ENCODE data around the gene RGS17.

The RGS17 gene

DNA sequence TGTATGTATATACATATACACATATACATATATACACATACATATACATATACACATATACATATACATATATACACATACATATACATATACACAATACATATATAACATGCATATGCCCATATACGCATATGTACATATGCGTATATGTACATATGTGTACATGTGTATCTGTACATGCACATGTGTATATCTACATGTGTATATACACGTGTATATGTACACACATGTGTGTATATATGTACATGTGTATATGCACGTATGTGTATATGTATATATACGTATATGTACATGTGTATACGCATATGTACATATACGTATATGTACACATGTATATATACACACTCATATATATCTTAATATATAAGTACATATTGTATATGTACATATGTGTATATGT lies 60.3 kb downstream of the RGS17 start (continued):
- TF ChIP-seq, protein P1, sequence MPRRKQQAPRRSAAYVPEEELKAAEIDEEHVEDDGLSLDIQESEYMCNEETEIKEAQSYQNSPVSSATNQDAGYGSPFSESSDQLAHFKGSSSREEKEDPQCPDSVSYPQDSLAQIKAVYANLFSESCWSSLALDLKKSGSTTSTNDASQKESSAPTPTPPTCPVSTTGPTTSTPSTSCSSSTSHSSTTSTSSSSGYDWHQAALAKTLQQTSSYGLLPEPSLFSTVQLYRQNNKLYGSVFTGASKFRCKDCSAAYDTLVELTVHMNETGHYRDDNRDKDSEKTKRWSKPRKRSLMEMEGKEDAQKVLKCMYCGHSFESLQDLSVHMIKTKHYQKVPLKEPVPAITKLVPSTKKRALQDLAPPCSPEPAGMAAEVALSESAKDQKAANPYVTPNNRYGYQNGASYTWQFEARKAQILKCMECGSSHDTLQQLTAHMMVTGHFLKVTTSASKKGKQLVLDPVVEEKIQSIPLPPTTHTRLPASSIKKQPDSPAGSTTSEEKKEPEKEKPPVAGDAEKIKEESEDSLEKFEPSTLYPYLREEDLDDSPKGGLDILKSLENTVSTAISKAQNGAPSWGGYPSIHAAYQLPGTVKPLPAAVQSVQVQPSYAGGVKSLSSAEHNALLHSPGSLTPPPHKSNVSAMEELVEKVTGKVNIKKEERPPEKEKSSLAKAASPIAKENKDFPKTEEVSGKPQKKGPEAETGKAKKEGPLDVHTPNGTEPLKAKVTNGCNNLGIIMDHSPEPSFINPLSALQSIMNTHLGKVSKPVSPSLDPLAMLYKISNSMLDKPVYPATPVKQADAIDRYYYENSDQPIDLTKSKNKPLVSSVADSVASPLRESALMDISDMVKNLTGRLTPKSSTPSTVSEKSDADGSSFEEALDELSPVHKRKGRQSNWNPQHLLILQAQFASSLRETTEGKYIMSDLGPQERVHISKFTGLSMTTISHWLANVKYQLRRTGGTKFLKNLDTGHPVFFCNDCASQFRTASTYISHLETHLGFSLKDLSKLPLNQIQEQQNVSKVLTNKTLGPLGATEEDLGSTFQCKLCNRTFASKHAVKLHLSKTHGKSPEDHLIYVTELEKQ (tag by site-specific recombination; IDR thresholded peaks at IDR 0.05; ENCODE audit: borderline replicate concordance), result no peak
- no peak for TF ChIP-seq ZNF677 (tag by site-specific recombination; IDR thresholded peaks at IDR 0.05)
- TF ChIP-seq, protein P2, sequence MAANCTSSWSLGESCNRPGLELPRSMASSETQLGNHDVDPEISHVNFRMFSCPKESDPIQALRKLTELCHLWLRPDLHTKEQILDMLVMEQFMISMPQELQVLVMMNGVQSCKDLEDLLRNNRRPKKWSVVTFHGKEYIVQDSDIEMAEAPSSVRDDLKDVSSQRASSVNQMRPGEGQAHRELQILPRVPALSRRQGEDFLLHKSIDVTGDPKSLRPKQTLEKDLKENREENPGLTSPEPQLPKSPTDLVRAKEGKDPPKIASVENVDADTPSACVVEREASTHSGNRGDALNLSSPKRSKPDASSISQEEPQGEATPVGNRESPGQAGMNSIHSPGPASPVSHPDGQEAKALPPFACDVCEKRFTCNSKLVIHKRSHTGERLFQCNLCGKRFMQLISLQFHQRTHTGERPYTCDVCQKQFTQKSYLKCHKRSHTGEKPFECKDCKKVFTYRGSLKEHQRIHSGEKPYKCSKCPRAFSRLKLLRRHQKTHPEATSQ (tag by site-specific recombination; IDR thresholded peaks at IDR 0.05), result no peak
- TF ChIP-seq, protein P3, sequence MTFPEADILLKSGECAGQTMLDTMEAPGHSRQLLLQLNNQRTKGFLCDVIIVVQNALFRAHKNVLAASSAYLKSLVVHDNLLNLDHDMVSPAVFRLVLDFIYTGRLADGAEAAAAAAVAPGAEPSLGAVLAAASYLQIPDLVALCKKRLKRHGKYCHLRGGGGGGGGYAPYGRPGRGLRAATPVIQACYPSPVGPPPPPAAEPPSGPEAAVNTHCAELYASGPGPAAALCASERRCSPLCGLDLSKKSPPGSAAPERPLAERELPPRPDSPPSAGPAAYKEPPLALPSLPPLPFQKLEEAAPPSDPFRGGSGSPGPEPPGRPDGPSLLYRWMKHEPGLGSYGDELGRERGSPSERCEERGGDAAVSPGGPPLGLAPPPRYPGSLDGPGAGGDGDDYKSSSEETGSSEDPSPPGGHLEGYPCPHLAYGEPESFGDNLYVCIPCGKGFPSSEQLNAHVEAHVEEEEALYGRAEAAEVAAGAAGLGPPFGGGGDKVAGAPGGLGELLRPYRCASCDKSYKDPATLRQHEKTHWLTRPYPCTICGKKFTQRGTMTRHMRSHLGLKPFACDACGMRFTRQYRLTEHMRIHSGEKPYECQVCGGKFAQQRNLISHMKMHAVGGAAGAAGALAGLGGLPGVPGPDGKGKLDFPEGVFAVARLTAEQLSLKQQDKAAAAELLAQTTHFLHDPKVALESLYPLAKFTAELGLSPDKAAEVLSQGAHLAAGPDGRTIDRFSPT (tag by site-specific recombination; IDR thresholded peaks at IDR 0.05), result no peak
- no peak for TF ChIP-seq ZFP41 (tag by site-specific recombination; IDR thresholded peaks at IDR 0.05; ENCODE audit: borderline replicate concordance)
- TF ChIP-seq ZNF274 (IDR thresholded peaks at IDR 0.05; ENCODE audit: low read length), result no peak
- no peak for TF ChIP-seq ZNF274 (tag by site-specific recombination; IDR thresholded peaks at IDR 0.05; ENCODE audit: borderline replicate concordance)
- TF ChIP-seq ZNF747 (tag by site-specific recombination; IDR thresholded peaks at IDR 0.05), result no peak
- TF ChIP-seq, protein P4, sequence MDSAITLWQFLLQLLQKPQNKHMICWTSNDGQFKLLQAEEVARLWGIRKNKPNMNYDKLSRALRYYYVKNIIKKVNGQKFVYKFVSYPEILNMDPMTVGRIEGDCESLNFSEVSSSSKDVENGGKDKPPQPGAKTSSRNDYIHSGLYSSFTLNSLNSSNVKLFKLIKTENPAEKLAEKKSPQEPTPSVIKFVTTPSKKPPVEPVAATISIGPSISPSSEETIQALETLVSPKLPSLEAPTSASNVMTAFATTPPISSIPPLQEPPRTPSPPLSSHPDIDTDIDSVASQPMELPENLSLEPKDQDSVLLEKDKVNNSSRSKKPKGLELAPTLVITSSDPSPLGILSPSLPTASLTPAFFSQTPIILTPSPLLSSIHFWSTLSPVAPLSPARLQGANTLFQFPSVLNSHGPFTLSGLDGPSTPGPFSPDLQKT (IDR thresholded peaks at IDR 0.05; ENCODE audit: borderline replicate concordance, low read depth, low read length), result no peak

DNA sequence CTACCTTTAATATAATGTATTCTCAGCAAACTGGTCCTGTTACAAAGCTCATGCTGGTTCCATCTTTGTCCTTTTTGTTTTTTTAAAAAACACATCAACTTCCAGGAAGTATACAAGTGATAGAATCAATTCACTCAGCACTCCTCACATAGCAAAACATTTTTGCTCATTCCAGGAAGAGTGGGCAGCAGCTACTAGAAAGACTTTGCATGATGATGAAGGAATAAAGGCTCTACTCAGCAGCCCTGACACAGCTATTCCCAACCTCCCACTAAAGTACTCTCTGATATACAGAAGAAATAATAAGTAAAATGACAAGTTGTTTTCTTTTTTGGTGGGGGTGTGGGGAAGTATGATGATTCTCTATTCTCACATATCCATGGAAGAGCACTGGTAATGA lies 61.2 kb downstream of the RGS17 start:
- Histone ChIP-seq H3K9me3 (ENCODE audit: control insufficient read depth, insufficient read depth, low read depth, low read length) (no peaks in the 10 kb centered on the region), H3K36me3 (ENCODE audit: control insufficient read depth in 2 of 2, insufficient read depth in 1 of 2, low read length in 2 of 2) (no peaks in the 10 kb centered on the region), H3K27ac (ENCODE audit: extremely low read depth, low read depth, low read length) (no peak overlapping the region), H3K4me3 (ENCODE audit: low read depth, low read length) (no peak overlapping the region), H3K4me1 (ENCODE audit: control insufficient read depth, insufficient read depth, low read length) (no peaks in the 10 kb centered on the region)
- ChIA-PET POLR2A (no interaction called here), CTCF (interaction anchor here (0.8 kb wide), 1 partner anchor 25 kb away, joined by 3 read pairs; no protein-coding TSS in a partner anchor)
- TF ChIP-seq ZBTB20 (tag by site-specific recombination; IDR thresholded peaks at IDR 0.05), result no peak
- TF ChIP-seq ZNF366 (tag by site-specific recombination; conservative IDR thresholded peaks at IDR 0.05), result no peak
- no peak for TF ChIP-seq ZNF560 (tag by site-specific recombination; IDR thresholded peaks at IDR 0.05; ENCODE audit: borderline replicate concordance)
- no peak for TF ChIP-seq ZNF48 (tag by site-specific recombination; IDR thresholded peaks at IDR 0.05)
- no peak for TF ChIP-seq SP2 (tag by site-specific recombination; IDR thresholded peaks at IDR 0.05)
- TF ChIP-seq ZNF354C (tag by site-specific recombination; IDR thresholded peaks at IDR 0.05; ENCODE audit: borderline replicate concordance, low read depth), result no peak
- TF ChIP-seq, protein P5, sequence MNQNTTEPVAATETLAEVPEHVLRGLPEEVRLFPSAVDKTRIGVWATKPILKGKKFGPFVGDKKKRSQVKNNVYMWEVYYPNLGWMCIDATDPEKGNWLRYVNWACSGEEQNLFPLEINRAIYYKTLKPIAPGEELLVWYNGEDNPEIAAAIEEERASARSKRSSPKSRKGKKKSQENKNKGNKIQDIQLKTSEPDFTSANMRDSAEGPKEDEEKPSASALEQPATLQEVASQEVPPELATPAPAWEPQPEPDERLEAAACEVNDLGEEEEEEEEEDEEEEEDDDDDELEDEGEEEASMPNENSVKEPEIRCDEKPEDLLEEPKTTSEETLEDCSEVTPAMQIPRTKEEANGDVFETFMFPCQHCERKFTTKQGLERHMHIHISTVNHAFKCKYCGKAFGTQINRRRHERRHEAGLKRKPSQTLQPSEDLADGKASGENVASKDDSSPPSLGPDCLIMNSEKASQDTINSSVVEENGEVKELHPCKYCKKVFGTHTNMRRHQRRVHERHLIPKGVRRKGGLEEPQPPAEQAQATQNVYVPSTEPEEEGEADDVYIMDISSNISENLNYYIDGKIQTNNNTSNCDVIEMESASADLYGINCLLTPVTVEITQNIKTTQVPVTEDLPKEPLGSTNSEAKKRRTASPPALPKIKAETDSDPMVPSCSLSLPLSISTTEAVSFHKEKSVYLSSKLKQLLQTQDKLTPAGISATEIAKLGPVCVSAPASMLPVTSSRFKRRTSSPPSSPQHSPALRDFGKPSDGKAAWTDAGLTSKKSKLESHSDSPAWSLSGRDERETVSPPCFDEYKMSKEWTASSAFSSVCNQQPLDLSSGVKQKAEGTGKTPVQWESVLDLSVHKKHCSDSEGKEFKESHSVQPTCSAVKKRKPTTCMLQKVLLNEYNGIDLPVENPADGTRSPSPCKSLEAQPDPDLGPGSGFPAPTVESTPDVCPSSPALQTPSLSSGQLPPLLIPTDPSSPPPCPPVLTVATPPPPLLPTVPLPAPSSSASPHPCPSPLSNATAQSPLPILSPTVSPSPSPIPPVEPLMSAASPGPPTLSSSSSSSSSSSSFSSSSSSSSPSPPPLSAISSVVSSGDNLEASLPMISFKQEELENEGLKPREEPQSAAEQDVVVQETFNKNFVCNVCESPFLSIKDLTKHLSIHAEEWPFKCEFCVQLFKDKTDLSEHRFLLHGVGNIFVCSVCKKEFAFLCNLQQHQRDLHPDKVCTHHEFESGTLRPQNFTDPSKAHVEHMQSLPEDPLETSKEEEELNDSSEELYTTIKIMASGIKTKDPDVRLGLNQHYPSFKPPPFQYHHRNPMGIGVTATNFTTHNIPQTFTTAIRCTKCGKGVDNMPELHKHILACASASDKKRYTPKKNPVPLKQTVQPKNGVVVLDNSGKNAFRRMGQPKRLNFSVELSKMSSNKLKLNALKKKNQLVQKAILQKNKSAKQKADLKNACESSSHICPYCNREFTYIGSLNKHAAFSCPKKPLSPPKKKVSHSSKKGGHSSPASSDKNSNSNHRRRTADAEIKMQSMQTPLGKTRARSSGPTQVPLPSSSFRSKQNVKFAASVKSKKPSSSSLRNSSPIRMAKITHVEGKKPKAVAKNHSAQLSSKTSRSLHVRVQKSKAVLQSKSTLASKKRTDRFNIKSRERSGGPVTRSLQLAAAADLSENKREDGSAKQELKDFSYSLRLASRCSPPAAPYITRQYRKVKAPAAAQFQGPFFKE (tag by site-specific recombination; IDR thresholded peaks at IDR 0.05; ENCODE audit: borderline replicate concordance), result no peak
- no peak for TF ChIP-seq ZNF76 (tag by site-specific recombination; IDR thresholded peaks at IDR 0.05; ENCODE audit: borderline replicate concordance, low read depth)
- TF ChIP-seq ZNF837 (tag by site-specific recombination; IDR thresholded peaks at IDR 0.05), result no peak
- TF ChIP-seq BCL11B (tag by site-specific recombination; IDR thresholded peaks at IDR 0.05; ENCODE audit: low read depth), result no peak
- TF ChIP-seq ZNF404 (tag by site-specific recombination; IDR thresholded peaks at IDR 0.05), result no peak
- no peak for TF ChIP-seq ZNF350 (tag by site-specific recombination; IDR thresholded peaks at IDR 0.05)
- no peak for TF ChIP-seq ZNF146 (tag by site-specific recombination; IDR thresholded peaks at IDR 0.05)
- TF ChIP-seq ZIC2 (tag by site-specific recombination; IDR thresholded peaks at IDR 0.05), result no peak
- TF ChIP-seq ZFP37 (tag by site-specific recombination; IDR thresholded peaks at IDR 0.05), result no peak
